GM19193 (cell line): Measurements from ENCODE around the gene TTLL9.

Experiments used
- POLR2A ChIP-seq: IDR thresholded peaks from 4 replicates; pipeline ENCODE4 v1.6.1; 2011; ENCODE audit not compliant: insufficient read depth, insufficient read length; ENCODE audit errors: extremely low read depth

Gene TTLL9

DNA sequence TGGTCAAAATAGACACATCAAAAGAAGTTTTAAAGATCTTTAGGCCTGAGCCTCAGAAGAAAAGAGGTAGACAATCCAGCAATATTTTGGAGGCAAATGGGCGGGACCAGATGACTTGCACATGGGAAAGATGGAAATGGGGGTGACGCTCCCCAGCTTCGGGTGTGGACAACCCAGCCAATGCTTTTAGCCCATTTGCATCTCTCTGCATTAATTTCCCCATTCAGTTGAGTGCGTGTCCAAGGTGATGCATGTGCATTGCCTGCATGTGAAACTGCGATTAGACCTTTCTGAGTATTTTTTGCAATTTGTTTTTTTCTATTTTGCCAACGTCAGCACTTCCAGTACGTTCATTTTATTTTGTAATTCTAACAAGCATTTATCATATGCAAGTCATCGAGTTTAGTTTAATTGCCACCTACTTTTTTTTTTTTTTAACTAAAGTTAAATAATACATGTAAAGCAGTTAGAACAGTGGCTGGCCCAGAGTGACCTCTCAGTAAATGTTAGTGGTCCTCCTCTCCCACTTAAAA is 57.3 kb downstream of the TTLL9 start:
- TF ChIP-seq POLR2A: no peak

DNA sequence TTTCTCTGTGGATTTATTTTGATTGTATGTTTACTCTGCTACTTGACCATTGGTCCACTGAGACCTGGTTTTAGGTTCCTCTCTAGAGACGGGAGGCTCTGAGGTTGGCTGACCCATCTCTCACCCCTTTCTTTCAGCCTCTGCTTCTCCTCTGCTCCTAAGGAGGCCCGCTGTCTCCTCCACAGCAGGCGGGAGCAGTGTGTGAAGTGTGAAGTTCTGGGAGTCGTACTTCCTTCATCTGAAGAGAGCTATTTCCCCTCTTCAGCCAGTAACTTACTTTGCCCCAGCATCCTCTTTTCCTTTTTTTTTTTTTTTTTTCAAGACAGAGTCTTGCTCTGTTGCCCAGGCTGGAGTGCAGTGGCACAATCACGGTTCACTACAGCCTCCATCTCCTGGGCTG is 60.3 kb downstream of the TTLL9 start:
- TF ChIP-seq POLR2A: no peak

DNA sequence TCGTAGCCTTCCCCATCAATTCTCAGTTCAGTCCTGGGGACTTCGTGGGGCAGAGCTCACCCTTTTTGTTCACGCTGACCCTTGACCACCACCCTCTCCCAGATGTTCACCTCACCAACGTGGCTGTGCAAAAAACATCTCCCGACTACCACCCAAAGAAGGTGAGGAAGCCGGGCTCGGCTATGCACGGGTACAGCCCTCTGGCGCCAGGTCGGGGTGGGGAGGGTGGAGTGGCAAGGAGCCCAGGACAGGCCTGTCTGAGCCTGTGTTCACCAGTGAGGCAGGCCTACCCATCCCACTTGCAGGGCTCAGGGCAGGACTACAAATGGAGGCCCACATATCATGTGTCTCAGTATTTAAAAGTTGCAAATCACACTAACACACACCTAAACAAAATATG is 63.3 kb downstream of the TTLL9 start:
- no peak for TF ChIP-seq POLR2A

DNA sequence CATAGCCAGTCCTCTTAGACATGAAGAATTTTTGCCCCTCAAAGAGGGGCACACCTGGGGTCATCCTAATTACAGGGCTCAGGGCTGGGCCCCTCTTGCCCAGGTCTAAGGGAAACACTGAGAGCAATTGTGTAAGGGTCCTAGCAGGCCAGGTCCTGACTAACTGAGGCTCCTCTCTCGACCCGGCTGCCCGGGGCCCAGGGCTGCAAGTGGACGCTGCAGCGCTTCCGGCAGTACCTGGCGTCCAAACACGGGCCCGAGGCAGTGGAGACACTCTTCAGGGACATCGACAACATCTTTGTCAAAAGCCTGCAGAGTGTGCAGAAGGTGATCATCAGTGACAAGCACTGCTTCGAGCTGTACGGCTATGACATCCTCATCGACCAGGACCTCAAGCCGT is 64.1 kb downstream of the TTLL9 start:
- no peak for TF ChIP-seq POLR2A

DNA sequence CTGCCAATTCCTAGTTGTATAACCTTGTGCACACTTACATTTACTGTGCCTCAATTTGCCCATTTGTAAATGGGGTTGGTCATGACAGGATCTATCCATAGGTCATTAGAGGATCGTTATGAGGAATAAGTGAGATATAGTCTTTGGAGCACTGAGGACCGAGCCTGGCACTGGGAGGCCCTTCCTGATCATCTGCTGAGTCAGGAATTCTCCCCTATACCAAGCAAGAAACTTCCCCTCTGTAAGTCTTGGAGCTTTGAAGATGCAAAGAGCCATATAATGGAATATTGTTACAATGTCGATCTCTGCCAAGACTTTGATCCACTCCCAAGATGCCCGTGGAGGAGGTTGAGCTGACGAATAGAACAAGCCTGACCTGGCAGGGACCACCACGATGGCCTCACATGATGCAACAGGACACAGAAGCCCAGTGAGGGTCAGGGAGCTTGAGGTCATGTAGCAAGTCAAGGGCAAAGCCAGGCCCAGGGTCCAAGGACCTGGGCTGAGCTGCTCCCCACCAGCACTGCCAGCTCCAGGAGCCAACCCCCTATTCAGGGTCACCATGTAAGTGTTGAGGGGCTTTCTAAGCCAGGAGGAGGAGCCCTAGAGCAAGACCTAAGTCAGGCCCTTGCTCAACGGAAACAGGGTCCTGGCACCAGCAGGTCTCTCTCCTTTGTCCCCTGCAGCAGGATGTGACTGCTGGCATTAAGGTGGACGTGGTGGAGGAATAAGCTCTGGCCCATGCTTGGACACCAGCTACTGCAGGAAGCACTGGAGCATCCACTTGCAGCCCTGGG is 64.7 kb downstream of the TTLL9 start:
- TF ChIP-seq POLR2A: no peak

DNA sequence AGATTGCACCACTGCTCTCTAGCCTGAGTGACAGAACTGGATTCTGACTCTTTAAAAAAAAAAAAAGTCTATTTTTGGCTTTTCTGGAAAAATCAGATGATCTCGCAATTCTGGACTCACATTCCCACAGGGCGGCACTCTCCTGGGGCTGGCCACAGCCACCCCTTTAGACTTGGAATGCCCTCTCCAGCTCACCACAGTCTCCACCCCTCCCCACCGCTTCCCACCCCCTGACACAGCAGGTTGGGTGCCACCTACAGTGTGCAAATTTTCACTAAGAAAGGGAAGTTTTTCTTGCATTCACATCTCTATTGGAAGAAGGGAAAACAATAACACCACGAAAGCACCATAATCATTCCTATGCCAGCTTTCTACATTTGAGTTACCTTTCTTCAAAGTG is 66.0 kb downstream of the TTLL9 start:
- no peak for TF ChIP-seq POLR2A

DNA sequence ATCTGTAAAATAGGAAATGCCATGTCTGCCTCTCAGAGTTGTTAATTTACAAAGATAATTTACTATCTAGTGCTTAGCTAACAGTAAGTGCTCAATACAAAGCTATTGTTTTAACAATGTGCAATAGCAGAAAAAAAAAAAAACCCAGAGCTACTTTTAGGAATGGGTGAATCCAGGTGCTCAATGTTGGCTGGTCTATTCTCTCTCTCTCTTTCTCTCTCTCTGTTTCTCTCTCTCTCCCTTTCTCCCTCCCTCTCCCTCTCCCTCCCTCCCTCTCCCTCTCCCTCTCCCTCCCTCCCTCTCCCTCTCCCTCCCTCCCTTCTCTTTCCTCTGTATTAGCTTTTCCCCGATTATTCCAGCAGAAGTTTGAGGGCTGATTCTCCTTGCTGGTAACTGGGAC is 67.4 kb downstream of the TTLL9 start:
- TF ChIP-seq POLR2A: no peak

DNA sequence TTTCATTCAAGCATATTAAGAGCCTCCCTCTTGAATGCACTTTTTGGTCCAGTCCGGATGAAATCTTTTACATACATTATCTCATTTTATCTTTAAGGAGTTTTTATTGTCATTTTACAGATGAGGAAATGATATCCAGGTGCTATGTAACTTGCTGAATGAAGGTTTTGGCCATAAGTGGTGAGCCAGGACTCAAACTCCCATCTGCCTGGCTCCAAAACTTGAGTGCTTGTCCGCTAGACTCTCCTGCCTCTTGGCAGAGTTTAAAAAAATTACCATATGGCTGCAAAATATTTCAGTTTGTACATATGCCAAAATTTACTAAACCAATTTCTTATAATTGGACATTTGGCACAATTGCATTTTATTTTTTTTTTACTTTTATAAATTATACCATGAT is 69.2 kb downstream of the TTLL9 start:
- no peak for TF ChIP-seq POLR2A

DNA sequence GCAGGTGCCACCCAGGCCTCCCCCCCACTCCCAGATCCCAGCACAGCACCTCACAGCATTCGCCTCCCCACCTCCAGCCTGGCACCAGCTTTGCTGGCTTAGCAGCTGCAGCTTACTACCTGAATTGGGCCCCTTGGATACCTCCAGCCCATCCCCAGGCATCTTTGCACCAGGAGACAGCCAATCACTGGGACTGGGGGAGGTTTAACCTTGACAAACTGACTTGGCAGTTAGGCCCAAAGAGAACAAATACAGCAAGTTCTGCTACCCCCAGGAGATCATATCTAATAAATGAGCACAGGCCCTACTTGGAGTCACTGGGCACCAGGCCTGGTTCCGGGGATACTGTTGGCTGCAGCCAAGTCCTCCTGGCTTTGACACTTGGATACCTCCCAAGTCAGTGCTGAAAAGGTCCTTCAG is 72.6 kb downstream of the TTLL9 start:
- no peak for TF ChIP-seq POLR2A

DNA sequence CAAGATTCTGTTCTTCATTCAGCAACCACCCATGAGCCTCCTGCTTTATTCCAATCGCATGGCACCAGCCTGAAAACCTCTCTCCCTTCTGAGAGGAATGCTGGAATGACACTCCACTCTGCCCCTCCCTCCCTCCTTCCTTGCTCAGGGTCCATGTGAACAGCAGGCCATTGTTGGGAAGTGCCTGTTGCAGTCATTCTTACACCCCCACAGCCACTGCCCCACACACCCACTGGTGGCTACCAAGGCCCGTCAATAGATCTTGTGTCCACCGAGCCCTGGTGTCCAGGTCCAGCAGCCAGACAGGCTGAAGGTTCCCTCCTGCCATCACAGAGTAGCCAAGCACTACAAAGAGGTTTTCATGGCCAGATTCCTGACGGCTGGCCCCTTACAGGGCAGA is 74.9 kb downstream of the TTLL9 start:
- TF ChIP-seq POLR2A: no peak

DNA sequence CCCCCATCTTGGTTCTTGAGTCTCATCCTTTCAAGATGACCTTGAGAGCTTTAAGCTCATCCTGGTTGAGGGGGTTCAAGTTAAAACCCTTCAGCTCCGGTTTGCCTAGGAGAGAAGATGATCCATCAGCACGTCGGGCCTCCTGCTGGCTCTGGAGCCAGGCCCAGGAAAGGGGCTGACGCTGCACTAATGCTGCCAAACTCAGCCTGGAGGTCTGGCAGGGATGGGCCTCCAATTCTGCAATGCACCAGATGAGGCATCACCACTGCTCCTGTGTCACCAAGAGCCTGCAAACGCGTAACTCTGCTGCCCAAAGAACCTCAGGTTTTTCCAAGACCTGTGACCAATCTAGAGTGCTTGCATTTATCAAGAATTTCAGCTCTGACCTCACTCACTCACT is 75.4 kb downstream of the TTLL9 start:
- no peak for TF ChIP-seq POLR2A

DNA sequence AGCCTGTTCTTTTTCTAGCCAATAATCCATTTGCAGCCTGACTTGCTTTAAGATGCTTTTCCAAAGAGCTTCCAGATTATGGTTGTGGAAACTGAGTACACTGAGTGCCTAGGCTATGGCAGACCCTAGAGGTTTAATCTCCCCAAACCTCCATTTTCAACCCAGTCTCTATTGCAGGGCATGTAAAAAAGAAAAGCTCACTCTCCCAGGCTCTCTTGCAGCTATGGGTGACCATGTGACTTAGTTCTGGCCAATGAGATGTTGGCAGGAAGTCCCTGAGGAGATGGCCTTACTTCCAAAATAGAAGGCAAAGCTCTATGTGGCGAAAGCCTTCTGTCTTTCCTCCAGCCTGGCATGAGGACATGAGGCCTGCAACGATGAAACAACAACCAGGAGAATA is 77.6 kb downstream of the TTLL9 start:
- no peak for TF ChIP-seq POLR2A

DNA sequence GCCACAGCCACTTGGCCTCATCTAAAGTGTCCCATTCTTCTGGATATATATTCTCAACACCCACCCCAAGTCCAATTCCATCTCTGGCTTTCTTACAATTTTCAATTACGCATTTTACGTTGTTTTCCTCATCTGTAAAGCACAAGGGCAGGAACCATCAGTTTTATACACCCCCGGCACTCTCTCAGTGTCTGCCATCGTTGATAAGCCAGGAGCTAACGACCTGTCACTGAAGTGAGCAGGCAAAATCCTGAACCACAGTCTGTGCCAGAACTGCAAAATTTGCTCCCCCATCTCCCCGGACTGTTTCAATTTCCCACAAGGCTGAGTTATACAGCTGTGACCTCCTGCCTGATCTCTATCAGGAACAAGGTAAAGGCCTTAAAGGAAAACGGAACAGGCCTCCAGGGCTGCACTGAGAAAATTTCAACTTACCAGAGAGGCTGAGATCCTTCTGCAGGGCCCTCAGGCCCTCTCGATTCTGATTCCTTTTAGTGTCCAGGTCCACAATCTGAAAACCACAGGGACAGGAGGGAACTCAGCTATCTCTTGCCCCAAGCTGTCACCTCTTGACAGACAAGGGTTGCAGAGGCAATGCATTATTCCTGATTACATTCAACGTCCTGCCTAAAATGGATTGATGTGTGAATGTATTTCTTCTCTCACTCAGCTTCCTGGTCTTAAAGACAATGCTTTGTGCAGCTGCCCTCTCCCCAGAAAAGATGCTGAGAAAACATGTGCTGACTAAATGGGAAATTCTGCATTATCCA is 79.6 kb downstream of the TTLL9 start:
- TF ChIP-seq POLR2A: no peak

DNA sequence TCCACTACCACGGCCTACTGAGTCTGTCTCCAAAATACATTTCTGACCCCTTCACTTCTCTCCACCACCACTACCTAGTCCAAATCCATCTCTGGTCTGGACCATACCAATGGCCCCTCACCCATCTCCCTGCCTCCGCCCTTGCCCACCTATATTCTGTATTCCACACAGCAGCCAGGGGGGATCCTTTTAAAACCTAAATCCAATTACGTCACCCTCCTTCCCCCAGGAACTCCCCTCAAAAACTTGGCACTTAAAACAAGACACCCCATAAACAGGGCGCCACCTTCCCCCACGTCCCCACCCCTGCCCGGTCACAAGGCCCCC is 80.7 kb downstream of the TTLL9 start:
- TF ChIP-seq POLR2A: no peak

DNA sequence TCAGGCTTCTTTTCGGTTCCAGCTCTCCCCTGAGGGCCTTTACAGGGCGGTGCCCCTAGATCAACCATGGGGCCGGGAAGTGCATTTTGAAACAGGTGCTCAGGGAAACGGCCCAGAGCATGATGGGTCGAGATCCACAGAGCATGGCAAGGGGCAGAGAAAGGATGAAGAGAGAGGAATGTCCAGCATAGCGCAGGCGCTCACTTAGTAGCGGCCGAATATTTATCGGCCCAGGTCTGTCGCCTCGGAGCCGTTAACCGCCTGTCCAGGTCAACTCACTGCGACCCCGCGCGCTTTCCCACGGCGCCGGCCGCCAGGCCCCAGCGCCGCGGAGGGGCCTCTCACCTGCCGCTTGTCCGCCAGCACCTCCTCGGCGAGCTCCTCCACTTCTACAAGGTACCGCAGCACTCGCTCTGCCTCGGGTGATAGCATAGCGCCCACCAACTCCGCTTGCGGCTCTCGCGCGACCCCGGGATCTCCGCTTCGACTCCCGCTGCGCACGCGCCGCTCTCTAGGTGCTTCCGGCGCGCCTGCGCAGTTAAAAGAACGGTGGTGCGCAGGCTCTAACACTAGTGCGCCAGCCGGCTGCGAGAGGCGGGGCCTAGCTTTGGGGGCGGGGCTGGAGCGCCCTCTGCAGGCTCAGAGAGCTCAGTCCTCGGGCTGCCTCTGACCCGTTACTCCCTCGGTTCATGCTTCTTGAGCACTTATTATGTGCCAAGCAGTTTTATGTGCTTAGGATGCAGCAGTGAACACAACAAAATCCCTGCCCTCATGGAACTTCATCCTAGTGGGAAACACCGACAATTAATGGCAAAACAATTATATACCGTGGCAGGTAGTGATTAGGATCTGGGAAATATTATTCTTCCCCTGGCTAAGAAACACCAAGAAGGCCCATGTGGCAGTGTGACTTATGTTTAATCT is 81.4 kb downstream of the TTLL9 start, which contains the start of gene PDRG1:
Gene PDRG1, minus strand, starts transcription at position 517 of the 924 bp plus-strand sequence. Its CDS starts 85 bp downstream, at position 432.
- peak; percentile 90 for TF ChIP-seq POLR2A
